HEK293 (cell line): ENCODE measurements around the gene RPL35A.

ENCODE experiments used
- FEZF1 ChIP-seq: fragments of 450-650 bp; formaldehyde crosslinking; IDR thresholded peaks from 2 replicates; pipeline ENCODE4 v1.5.1; 2016; ENCODE audit warnings: missing biosample characterization, missing genetic modification characterization
- GFI1B ChIP-seq: fragments of 450-650 bp; formaldehyde crosslinking; IDR thresholded peaks from 2 replicates; pipeline ENCODE4 v1.5.1; 2016; ENCODE audit warnings: missing biosample characterization, missing genetic modification characterization
- GLI2 ChIP-seq: fragments of 450-650 bp; formaldehyde crosslinking; IDR thresholded peaks from 2 replicates; pipeline ENCODE4; 2017; ENCODE audit warnings: missing biosample characterization, missing genetic modification characterization, low read depth, borderline replicate concordance
- GLIS1 ChIP-seq: fragments of 450-650 bp; formaldehyde crosslinking; IDR thresholded peaks from 2 replicates; pipeline ENCODE4 v1.5.1; 2016; ENCODE audit warnings: missing biosample characterization, missing genetic modification characterization
- HOXA7 ChIP-seq: sonication (generic); formaldehyde crosslinking; IDR thresholded peaks from 2 replicates; pipeline ENCODE4 v1.8.1; 2022; ENCODE audit warnings: missing genetic modification reagents, borderline replicate concordance
- KLF1 ChIP-seq: fragments of 450-650 bp; formaldehyde crosslinking; IDR thresholded peaks from 2 replicates; pipeline ENCODE4 v1.5.1; 2016; ENCODE audit warnings: missing biosample characterization, missing genetic modification characterization
- MEIS1 ChIP-seq: sonication (generic); formaldehyde crosslinking; IDR thresholded peaks from 2 replicates; pipeline ENCODE4 v1.8.1; 2022; ENCODE audit warnings: missing genetic modification reagents, mild to moderate bottlenecking, borderline replicate concordance
- OVOL3 ChIP-seq: fragments of 450-650 bp; formaldehyde crosslinking; IDR thresholded peaks from 2 replicates; pipeline ENCODE4 v1.5.1; 2016; ENCODE audit warnings: missing biosample characterization, missing genetic modification characterization
- SALL2 ChIP-seq: fragments of 450-650 bp; formaldehyde crosslinking; IDR thresholded peaks from 2 replicates; pipeline ENCODE4 v1.5.0; 2017; ENCODE audit warnings: missing biosample characterization, mild to moderate bottlenecking, missing genetic modification characterization, borderline replicate concordance
- YY2 ChIP-seq: fragments of 450-650 bp; formaldehyde crosslinking; IDR thresholded peaks from 2 replicates; pipeline ENCODE4 v1.5.1; 2016; ENCODE audit warnings: missing biosample characterization, missing genetic modification characterization
- ZNF221 ChIP-seq: fragments of 450-650 bp; formaldehyde crosslinking; IDR thresholded peaks from 2 replicates; pipeline ENCODE4 v1.5.1; 2017; ENCODE audit warnings: missing biosample characterization, missing genetic modification characterization, borderline replicate concordance
- ZNF341 ChIP-seq: fragments of 450-650 bp; formaldehyde crosslinking; IDR thresholded peaks from 2 replicates; pipeline ENCODE4; 2016; ENCODE audit warnings: low read depth, missing biosample characterization, missing genetic modification characterization
- ZNF48 ChIP-seq: fragments of 450-650 bp; formaldehyde crosslinking; IDR thresholded peaks from 2 replicates; pipeline ENCODE4 v1.5.1; 2016; ENCODE audit warnings: missing biosample characterization, missing genetic modification characterization
- ZNF596 ChIP-seq: fragments of 450-650 bp; IDR thresholded peaks from 2 replicates; pipeline ENCODE4 v1.5.0; 2018; ENCODE audit warnings: missing biosample characterization, mild to moderate bottlenecking, missing genetic modification characterization, moderate library complexity
- ZNF830 ChIP-seq: fragments of 450-650 bp; IDR thresholded peaks from 2 replicates; pipeline ENCODE4 v1.5.0; 2018; ENCODE audit warnings: missing biosample characterization, missing genetic modification characterization, low read depth, mild to moderate bottlenecking, moderate library complexity
- ZSCAN23 ChIP-seq: fragments of 450-650 bp; formaldehyde crosslinking; IDR thresholded peaks from 2 replicates; pipeline ENCODE4 v1.5.1; 2016; ENCODE audit warnings: missing biosample characterization, missing genetic modification characterization
- TF ChIP-seq, protein P1 (sequence below): fragments of 450-650 bp; formaldehyde crosslinking; IDR thresholded peaks from 2 replicates; pipeline ENCODE4 v1.5.1; 2017; ENCODE audit warnings: missing biosample characterization, missing genetic modification characterization
- TF ChIP-seq, protein P2 (sequence below): fragments of 450-650 bp; formaldehyde crosslinking; IDR thresholded peaks from 2 replicates; pipeline ENCODE4 v1.5.1; 2016; ENCODE audit warnings: missing biosample characterization, missing genetic modification characterization
- TF ChIP-seq, protein P3 (sequence below): fragments of 450-650 bp; formaldehyde crosslinking; IDR thresholded peaks from 2 replicates; pipeline ENCODE4 v1.5.1; 2016; ENCODE audit warnings: missing biosample characterization, missing genetic modification characterization
- TF ChIP-seq, protein P4 (sequence below): fragments of 450-650 bp; formaldehyde crosslinking; IDR thresholded peaks from 2 replicates; pipeline ENCODE4 v1.5.1; 2016; ENCODE audit warnings: missing biosample characterization, missing genetic modification characterization
- TF ChIP-seq, protein P5 (sequence below): fragments of 450-650 bp; formaldehyde crosslinking; IDR thresholded peaks from 2 replicates; pipeline ENCODE4 v1.5.0; 2017; ENCODE audit warnings: missing biosample characterization, missing genetic modification characterization, borderline replicate concordance
- TF ChIP-seq, protein P6 (sequence below): fragments of 450-650 bp; formaldehyde crosslinking; IDR thresholded peaks from 2 replicates; pipeline ENCODE4 v1.5.1; 2016; ENCODE audit warnings: missing biosample characterization, missing genetic modification characterization

The RPL35A gene

DNA sequence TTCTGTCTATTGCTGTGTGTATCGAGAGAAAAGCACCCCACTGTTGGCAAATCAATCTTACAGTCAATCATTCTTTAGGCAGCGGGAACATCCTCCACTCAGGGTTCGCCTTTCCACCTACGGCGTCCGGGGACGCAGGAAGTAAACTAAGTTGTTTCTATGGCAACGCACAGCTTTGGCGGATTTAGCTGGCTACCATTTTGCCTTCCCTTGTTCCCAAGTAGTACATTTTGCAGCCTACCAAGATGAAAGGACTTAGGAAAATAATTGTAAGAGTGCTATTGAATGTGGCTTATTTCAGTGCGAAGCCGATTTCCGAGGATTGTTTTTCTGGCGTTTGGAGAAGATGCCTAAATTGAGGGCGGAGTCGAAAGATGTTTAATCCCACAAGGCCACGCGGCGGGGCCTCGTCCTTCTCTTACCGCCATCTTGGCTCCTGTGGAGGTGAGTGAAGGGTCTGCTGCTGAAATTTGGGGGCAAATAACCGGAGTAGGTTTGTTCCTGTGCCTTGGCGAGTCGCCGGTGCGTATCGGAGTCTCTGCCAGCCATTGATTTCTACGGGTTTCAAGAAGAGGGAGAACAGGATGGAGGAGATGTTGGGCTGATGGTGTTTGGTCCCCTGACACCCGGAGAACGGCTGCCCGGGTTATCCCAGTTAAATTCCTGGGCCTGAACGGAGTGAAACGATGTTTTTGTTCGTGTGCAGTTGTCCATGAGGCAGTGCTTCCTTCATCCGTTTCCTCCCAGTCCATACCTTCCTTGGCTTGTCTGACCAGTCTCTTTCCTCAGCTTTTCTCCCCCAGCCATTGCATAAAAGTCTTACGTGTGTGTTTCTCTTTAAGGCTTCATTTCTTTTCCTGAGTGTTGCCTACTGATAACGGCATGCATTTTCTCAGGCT is at the start of gene RPL35A (continued):
- TF ChIP-seq ZNF221 (tag by site-specific recombination) (no peak), GLIS1 (no peak), GFI1B (tag by site-specific recombination) (no peak), ZNF830 (tag by site-specific recombination) (no peak), ZSCAN23 (tag by site-specific recombination) (no peak), YY2 (tag by site-specific recombination) (peak; percentile 76), GLI2 (tag by site-specific recombination) (no peak), OVOL3 (tag by site-specific recombination) (no peak), FEZF1 (no peak), ZNF596 (tag by site-specific recombination) (no peak), HOXA7 (CRISPR knock-in tag) (no peak), SALL2 (tag by site-specific recombination) (no peak), ZNF341 (tag by site-specific recombination) (0 out of 2 replicates have a peak, but pooled peaks have one; percentile 8), MEIS1 (no peak), ZNF48 (tag by site-specific recombination) (no peak), KLF1 (no peak)
- TF ChIP-seq, protein P1, sequence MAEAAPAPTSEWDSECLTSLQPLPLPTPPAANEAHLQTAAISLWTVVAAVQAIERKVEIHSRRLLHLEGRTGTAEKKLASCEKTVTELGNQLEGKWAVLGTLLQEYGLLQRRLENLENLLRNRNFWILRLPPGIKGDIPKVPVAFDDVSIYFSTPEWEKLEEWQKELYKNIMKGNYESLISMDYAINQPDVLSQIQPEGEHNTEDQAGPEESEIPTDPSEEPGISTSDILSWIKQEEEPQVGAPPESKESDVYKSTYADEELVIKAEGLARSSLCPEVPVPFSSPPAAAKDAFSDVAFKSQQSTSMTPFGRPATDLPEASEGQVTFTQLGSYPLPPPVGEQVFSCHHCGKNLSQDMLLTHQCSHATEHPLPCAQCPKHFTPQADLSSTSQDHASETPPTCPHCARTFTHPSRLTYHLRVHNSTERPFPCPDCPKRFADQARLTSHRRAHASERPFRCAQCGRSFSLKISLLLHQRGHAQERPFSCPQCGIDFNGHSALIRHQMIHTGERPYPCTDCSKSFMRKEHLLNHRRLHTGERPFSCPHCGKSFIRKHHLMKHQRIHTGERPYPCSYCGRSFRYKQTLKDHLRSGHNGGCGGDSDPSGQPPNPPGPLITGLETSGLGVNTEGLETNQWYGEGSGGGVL (tag by site-specific recombination): no peak
- TF ChIP-seq, protein P2, sequence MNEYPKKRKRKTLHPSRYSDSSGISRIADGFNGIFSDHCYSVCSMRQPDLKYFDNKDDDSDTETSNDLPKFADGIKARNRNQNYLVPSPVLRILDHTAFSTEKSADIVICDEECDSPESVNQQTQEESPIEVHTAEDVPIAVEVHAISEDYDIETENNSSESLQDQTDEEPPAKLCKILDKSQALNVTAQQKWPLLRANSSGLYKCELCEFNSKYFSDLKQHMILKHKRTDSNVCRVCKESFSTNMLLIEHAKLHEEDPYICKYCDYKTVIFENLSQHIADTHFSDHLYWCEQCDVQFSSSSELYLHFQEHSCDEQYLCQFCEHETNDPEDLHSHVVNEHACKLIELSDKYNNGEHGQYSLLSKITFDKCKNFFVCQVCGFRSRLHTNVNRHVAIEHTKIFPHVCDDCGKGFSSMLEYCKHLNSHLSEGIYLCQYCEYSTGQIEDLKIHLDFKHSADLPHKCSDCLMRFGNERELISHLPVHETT (tag by site-specific recombination): peak; percentile 70
- TF ChIP-seq, protein P3, sequence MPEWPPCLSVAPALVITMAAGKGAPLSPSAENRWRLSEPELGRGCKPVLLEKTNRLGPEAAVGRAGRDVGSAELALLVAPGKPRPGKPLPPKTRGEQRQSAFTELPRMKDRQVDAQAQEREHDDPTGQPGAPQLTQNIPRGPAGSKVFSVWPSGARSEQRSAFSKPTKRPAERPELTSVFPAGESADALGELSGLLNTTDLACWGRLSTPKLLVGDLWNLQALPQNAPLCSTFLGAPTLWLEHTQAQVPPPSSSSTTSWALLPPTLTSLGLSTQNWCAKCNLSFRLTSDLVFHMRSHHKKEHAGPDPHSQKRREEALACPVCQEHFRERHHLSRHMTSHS (tag by site-specific recombination): no peak
- TF ChIP-seq, protein P4, sequence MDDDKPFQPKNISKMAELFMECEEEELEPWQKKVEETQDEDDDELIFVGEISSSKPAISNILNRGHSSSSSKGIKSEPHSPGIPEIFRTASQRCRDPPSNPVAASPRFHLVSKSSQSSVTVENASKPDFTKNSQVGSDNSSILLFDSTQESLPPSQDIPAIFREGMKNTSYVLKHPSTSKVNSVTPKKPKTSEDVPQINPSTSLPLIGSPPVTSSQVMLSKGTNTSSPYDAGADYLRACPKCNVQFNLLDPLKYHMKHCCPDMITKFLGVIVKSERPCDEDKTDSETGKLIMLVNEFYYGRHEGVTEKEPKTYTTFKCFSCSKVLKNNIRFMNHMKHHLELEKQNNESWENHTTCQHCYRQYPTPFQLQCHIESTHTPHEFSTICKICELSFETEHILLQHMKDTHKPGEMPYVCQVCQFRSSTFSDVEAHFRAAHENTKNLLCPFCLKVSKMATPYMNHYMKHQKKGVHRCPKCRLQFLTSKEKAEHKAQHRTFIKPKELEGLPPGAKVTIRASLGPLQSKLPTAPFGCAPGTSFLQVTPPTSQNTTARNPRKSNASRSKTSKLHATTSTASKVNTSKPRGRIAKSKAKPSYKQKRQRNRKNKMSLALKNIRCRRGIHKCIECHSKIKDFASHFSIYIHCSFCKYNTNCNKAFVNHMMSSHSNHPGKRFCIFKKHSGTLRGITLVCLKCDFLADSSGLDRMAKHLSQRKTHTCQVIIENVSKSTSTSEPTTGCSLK (tag by site-specific recombination): no peak
- TF ChIP-seq, protein P5, sequence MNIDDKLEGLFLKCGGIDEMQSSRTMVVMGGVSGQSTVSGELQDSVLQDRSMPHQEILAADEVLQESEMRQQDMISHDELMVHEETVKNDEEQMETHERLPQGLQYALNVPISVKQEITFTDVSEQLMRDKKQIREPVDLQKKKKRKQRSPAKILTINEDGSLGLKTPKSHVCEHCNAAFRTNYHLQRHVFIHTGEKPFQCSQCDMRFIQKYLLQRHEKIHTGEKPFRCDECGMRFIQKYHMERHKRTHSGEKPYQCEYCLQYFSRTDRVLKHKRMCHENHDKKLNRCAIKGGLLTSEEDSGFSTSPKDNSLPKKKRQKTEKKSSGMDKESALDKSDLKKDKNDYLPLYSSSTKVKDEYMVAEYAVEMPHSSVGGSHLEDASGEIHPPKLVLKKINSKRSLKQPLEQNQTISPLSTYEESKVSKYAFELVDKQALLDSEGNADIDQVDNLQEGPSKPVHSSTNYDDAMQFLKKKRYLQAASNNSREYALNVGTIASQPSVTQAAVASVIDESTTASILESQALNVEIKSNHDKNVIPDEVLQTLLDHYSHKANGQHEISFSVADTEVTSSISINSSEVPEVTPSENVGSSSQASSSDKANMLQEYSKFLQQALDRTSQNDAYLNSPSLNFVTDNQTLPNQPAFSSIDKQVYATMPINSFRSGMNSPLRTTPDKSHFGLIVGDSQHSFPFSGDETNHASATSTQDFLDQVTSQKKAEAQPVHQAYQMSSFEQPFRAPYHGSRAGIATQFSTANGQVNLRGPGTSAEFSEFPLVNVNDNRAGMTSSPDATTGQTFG (tag by site-specific recombination): no peak
- TF ChIP-seq, protein P6, sequence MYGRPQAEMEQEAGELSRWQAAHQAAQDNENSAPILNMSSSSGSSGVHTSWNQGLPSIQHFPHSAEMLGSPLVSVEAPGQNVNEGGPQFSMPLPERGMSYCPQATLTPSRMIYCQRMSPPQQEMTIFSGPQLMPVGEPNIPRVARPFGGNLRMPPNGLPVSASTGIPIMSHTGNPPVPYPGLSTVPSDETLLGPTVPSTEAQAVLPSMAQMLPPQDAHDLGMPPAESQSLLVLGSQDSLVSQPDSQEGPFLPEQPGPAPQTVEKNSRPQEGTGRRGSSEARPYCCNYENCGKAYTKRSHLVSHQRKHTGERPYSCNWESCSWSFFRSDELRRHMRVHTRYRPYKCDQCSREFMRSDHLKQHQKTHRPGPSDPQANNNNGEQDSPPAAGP (tag by site-specific recombination): peak; percentile 50
